GM12878 (cell line): ENCODE measurements around the gene OSM. TPM values are rescaled to one million over a fixed set of nuclear protein-coding genes. Genes with fewer than 3 reads are reported as not detected.
A peak's percentile ranks its signal among the peaks of the same experiment; 100 is the strongest.

Experiments used
- ATAC-seq: fragments of 200-7000 bp; cut with Tn5 transposase; 3 replicates; pipeline ENCODE4 v1.9.1; 2020; ENCODE audit warnings: mild to moderate bottlenecking, moderate library complexity
- BruUV-seq: library from RNA; stranded (reverse); fragments of 400-500 nt; replicated peaks from 2 replicates; lab custom pipeline; 2021; lab: Mats Ljungman, UMichigan
- CTCF ChIA-PET: fragments of 300-600 bp; sonication (Branson Sonifier 250); formaldehyde crosslinking; extraction: SDS; loops from one replicate; lab custom pipeline; 2021; ENCODE audit warnings: inconsistent platforms; lab: Yijun Ruan, JAX
- POLR2A ChIA-PET: fragments of 350-600 bp; formaldehyde crosslinking; extraction: SDS; loops from one replicate; lab custom pipeline; 2021; ENCODE audit warnings: inconsistent platforms; lab: Charles Lee
- RAD21 ChIA-PET: fragments of 300-600 bp; sonication (Branson Sonifier 250); formaldehyde crosslinking; loops from one replicate; lab custom pipeline; 2023; ENCODE audit warnings: antibody characterized with exemption; ENCODE audit not compliant: unreplicated experiment; lab: Charles Lee
- SMC1A ChIA-PET: fragments of 300-600 bp; sonication (Branson Sonifier 250); formaldehyde crosslinking; loops from one replicate; lab custom pipeline; 2023; ENCODE audit not compliant: unreplicated experiment, uncharacterized antibody; lab: Charles Lee
- DNase-seq: peaks from one replicate; pipeline ENCODE4 v3.0.0-alpha.2; 2011; ENCODE audit warnings: low read depth, low spot score
- FAIRE-seq: peaks from 3 replicates; lab custom pipeline; 2011; peaks lifted over from hg19 to GRCh38; lab: Jason Lieb, UNC
- H2AFZ ChIP-seq: 2 replicates; pipeline ENCODE4 v1.6.0; 2011; ENCODE audit warnings: low read depth, low read length, control low read depth; ENCODE audit not compliant: control insufficient read depth
- H3K27ac ChIP-seq: 2 replicates; pipeline ENCODE4 v1.5.1; 2011; ENCODE audit warnings: control low read depth; ENCODE audit not compliant: control insufficient read depth, insufficient read depth
- H3K27me3 ChIP-seq, 2 experiments: replicated peaks in 1 of 2; 2 replicates each; pipeline versions ENCODE4 v1.6.0 to v1.6.1; 2011; ENCODE audit warnings: low read length in 1 of 2; ENCODE audit not compliant: control insufficient read depth in 2 of 2, insufficient read depth in 2 of 2
- H3K36me3 ChIP-seq, 2 experiments: 2 replicates each; pipeline ENCODE4 v1.5.1; 2011; ENCODE audit warnings: low read length in 1 of 2; ENCODE audit not compliant: control insufficient read depth in 2 of 2, insufficient read depth in 2 of 2
- H3K4me1 ChIP-seq: 2 replicates; pipeline ENCODE4 v1.6.1; 2011; ENCODE audit warnings: mild to moderate bottlenecking, low read length, moderate library complexity, mixed read lengths; ENCODE audit not compliant: control insufficient read depth, insufficient read depth
- H3K4me2 ChIP-seq: 2 replicates; pipeline ENCODE4 v1.6.0; 2011; ENCODE audit warnings: control low read depth; ENCODE audit not compliant: control insufficient read depth, insufficient read depth
- H3K4me3 ChIP-seq: fragments of 200-600 bp; sonication (generic); 2 replicates; pipeline ENCODE4 v1.5.1; 2016
- H3K79me2 ChIP-seq: 2 replicates; pipeline ENCODE4 v1.6.0; 2011; ENCODE audit warnings: low read length; ENCODE audit not compliant: control insufficient read depth, insufficient read depth
- H3K9ac ChIP-seq: 2 replicates; pipeline ENCODE4 v1.8.0; 2011; ENCODE audit warnings: low read length, control low read depth, mixed read lengths; ENCODE audit not compliant: control insufficient read depth, insufficient read depth
- H3K9me3 ChIP-seq: replicated peaks from 3 replicates; pipeline ENCODE4 v1.5.1; 2011; ENCODE audit warnings: mild to moderate bottlenecking, low read length; ENCODE audit not compliant: control insufficient read depth, insufficient read depth
- H4K20me1 ChIP-seq: 2 replicates; pipeline ENCODE4 v1.6.0; 2011; ENCODE audit not compliant: control insufficient read depth, insufficient read depth
- CTCF ChIP-seq, 3 experiments: IDR thresholded peaks in 2 of 3; conservative IDR thresholded peaks in 1 of 3; 2 replicates each; pipeline ENCODE4 v1.5.1; 2011; ENCODE audit warnings: low read depth in 3 of 3, low read length in 3 of 3, mild to moderate bottlenecking in 3 of 3, control low read depth in 2 of 3, moderate library complexity in 2 of 3, inconsistent platforms in 1 of 3, mixed read lengths in 1 of 3; ENCODE audit not compliant: control insufficient read depth in 2 of 3, insufficient read depth in 1 of 3; ENCODE audit errors: extremely low read depth in 1 of 3
- E4F1 ChIP-seq: fragments of 450-650 bp; IDR thresholded peaks from 2 replicates; pipeline ENCODE4 v1.6.1; 2018; ENCODE audit warnings: borderline replicate concordance, mild to moderate bottlenecking; ENCODE audit not compliant: partially characterized antibody
- MEF2A ChIP-seq: IDR thresholded peaks from 2 replicates; pipeline ENCODE4 v1.6.1; 2011; ENCODE audit warnings: low read depth, mild to moderate bottlenecking, low read length, moderate library complexity; ENCODE audit not compliant: insufficient read depth
- NR2C1 ChIP-seq: fragments of 450-650 bp; IDR thresholded peaks from 2 replicates; pipeline ENCODE4 v1.6.1; 2017; ENCODE audit warnings: antibody characterized with exemption, mild to moderate bottlenecking, moderate library complexity
- RELB ChIP-seq: fragments of 450-650 bp; IDR thresholded peaks from 2 replicates; pipeline ENCODE4 v1.6.1; 2017; ENCODE audit warnings: low read depth, mild to moderate bottlenecking, moderate library complexity
- STAT3 ChIP-seq: IDR thresholded peaks from 2 replicates; pipeline ENCODE4 v1.6.1; 2011; ENCODE audit warnings: low read depth, low read length, improper control_type of control experiment
- TCF3 ChIP-seq: IDR thresholded peaks from 2 replicates; pipeline ENCODE4 v1.6.1; 2012; ENCODE audit warnings: low read depth, mild to moderate bottlenecking, low read length, borderline replicate concordance; ENCODE audit not compliant: insufficient read depth
- USF1 ChIP-seq: IDR thresholded peaks from 2 replicates; pipeline ENCODE4 v1.6.1; 2011; ENCODE audit warnings: borderline replicate concordance, low read depth, mild to moderate bottlenecking, moderate library complexity, mixed read lengths, low read length; ENCODE audit not compliant: insufficient read depth; ENCODE audit errors: extremely low read length
- ZBTB33 ChIP-seq: fragments of 450-650 bp; IDR thresholded peaks from 2 replicates; pipeline ENCODE4 v1.6.1; 2017; ENCODE audit warnings: mild to moderate bottlenecking
- WGBS: methylation state at CpG from one replicate; pipeline ENCODE4 v1.1.6; 2016; ENCODE audit warnings: low lambda C conversion rate; ENCODE audit not compliant: insufficient replicate concordance, insufficient coverage; ENCODE audit errors: missing lambda C conversion rate; 5-methylcytosine and 5-hydroxymethylcytosine counted together
- in situ Hi-C: fragments of 300-500 bp; cut with MboI; formaldehyde crosslinking; loops from 9 replicates; pipeline ENCODE4 v1.14.3; 2018; ENCODE audit warnings: mixed read lengths
- intact Hi-C: fragments of 100-400 bp; cut with micrococcal nuclease; formaldehyde crosslinking; loops from one replicate; pipeline ENCODE4 v1.14.2; 2022; ENCODE audit not compliant: unreplicated experiment
- polyA plus RNA-seq, 11 experiments: library from polyadenylated mRNA; depleted of rRNA in 4 of 11; unstranded in 6 of 11; stranded (reverse) in 5 of 11; fragments of >200 nt; fragmentation: Nextera tagmentation in 4 of 11; fragmentation: Illumina TruSeq in 1 of 11; extraction: Ambion mirVana in 4 of 11; extraction: Trizol in 1 of 11; gene quantifications; 1 replicate in 1 of 11; 2 replicates in 10 of 11; pipeline versions ENCODE4 v1.2.1 to v1.2.3, GENCODE V29; 2011 to 2016; ENCODE audit warnings: inconsistent platforms in 2 of 11, missing spikeins in 2 of 11, low read depth in 1 of 11
- total RNA-seq, 4 experiments: library from RNA; depleted of rRNA in 3 of 4; stranded (reverse); fragments of >200 nt in 3 of 4; fragmentation: Illumina TruSeq in 1 of 4; extraction: Trizol in 1 of 4; gene quantifications; 2 replicates each; pipeline versions ENCODE4 v1.2.1 to v1.2.3, GENCODE V29; 2013 to 2021

Gene OSM
- total and polyA plus RNA-seq, 10 of the 15 experiments (the other 5 are each of a cell fraction or from before 2014, with no cell fraction given), result 0.06 to 1.4 (median 0.59) TPM

- Histone ChIP-seq H4K20me1 (no peaks in the 10 kb centered on the region), H3K79me2 (peaks cover 78% of the 10 kb centered on the region), H3K4me2 (peak overlapping the region; percentile 89), H3K9ac (peak overlapping the region; percentile 49; the same call in 1 of the 2 replicates), H3K27me3 (no peaks in the 10 kb centered on the region), H3K9me3 (no peaks in the 10 kb centered on the region), H3K4me1 (peaks cover 97% of the 10 kb centered on the region), H3K4me3 (0 out of 2 replicates have a peak overlapping the region, but pooled peaks have one; percentile 7), H3K27ac (peak overlapping the region; percentile 87), H3K36me3 (peaks cover 0 to under 1% of the 10 kb centered on the region in 2 experiments; a peak in 1 of 4 replicates), H2AFZ (no peak overlapping the region)
- DNase-seq, result peak; percentile 58
- BruUV-seq, result no TSS peak
- RAD21 ChIA-PET, result interaction anchor here (0.6 to 8.2 kb wide), 9 partner anchors 15 to 115 kb away, joined by 3 to 88 read pairs (median 5); partner anchors contain the start of genes CASTOR1, CCDC157, RNF215 and SF3A1
- in situ Hi-C loops, result no loop called here
- CTCF ChIA-PET, result interaction anchor here (0.6 to 18.4 kb wide), 7 partner anchors 15 to 946 kb away, joined by 3 to 177 read pairs (median 4); partner anchors contain the start of genes CASTOR1 and TBC1D10A
- FAIRE-seq, result no peak
- intact Hi-C loops, result loop anchor here (2.0 kb wide), 1 partner anchor 15 kb away; no protein-coding TSS in a partner anchor
- SMC1A ChIA-PET, result interaction anchor here (0.6 to 9.7 kb wide), 12 partner anchors 9 to 112 kb away, joined by 3 to 92 read pairs (median 4); partner anchors contain the start of genes CASTOR1, CCDC157, RNF215 and SF3A1
- WGBS, result 5% methylated on average over 7 of the region's 7 CpGs
- POLR2A ChIA-PET, result interaction anchor here (0.5 to 16.1 kb wide), 10 partner anchors 11 to 114 kb away, joined by 3 to 198 read pairs (median 6); partner anchors contain the start of genes CCDC157, SF3A1 and TBC1D10A
- peak; percentile 69 for ATAC-seq
- TF ChIP-seq NR2C1, result no peak
- 0 out of 6 replicates have a peak, but pooled peaks of 1 of the 3 experiments have one; percentile 1 for TF ChIP-seq CTCF (IDR thresholded peaks at IDR 0.05 in 2 of 3, conservative IDR thresholded peaks at IDR 0.05 in 1 of 3; ENCODE audit: control insufficient read depth in 2 of 3, extremely low read depth in 1 of 3, insufficient read depth in 1 of 3, low read depth in 3 of 3, low read length in 3 of 3)
- 0 out of 2 replicates have a peak, but pooled peaks have one; percentile 3 for TF ChIP-seq MEF2A
- 0 out of 2 replicates have a peak, but pooled peaks have one; percentile 50 for TF ChIP-seq TCF3
- no peak for TF ChIP-seq ZBTB33
- no peak for TF ChIP-seq E4F1
- peak; percentile 59; the same call in 1 of the 2 replicates for TF ChIP-seq RELB
- no peak; the same call in 1 of the 2 replicates for TF ChIP-seq STAT3
- TF ChIP-seq USF1, result no peak
Observed at GRCh38 chr22:30309951-30310741, 43.5 kb upstream of the OSM start.
